SK-N-SH (cell line): ENCODE data around the gene PDK4.

Experiments used
- CTCF ChIP-seq: fragments of 200-600 bp; sonication (generic); IDR thresholded peaks from 2 replicates; pipeline ENCODE4 v1.6.1; 2017; ENCODE audit warnings: antibody characterized with exemption, mild to moderate bottlenecking, moderate library complexity
- EP300 ChIP-seq, 2 experiments: IDR thresholded peaks; 2 replicates each; pipeline versions ENCODE4 v1.4.0 to v1.6.1; 2012; ENCODE audit warnings: borderline replicate concordance in 1 of 2, low read depth in 1 of 2, low read length in 1 of 2
- POLR2AphosphoS5 ChIP-seq: IDR thresholded peaks from 2 replicates; pipeline ENCODE4 v1.6.1; 2012; ENCODE audit warnings: low read depth, low read length
- SIN3A ChIP-seq: IDR thresholded peaks from 2 replicates; pipeline ENCODE4 v1.6.1; 2012; ENCODE audit warnings: low read depth, mild to moderate bottlenecking, low read length, moderate library complexity, borderline replicate concordance

DNA sequence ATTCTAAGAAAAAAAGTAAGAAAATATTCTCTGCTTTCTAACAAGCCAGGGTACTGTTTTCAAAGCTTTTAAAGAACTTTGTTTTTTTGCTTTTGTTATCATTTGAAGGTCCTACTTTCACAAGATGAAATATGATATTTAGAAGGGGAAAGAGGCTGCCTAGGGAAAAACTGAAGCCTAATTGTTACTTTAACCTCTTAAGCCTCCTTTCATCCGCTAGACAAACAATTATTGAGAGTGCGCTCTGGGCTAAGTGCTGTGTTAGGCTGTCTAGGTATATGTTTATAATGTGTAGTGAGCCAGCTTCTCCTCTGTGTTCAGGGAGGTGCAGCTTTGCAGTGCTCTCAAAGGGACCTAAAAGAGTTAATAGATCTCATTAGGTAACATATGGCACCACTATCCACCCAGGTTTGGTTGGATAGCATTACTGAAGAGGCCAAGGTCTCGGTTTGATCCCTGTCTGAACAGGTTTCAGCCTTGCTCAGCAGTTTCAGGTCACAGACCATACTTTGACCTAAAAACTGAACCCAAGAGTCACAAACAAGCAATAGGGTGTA lies 17.9 kb downstream of the PDK4 start:
- TF ChIP-seq CTCF (no peak), POLR2AphosphoS5 (no peak), EP300 (IDR thresholded peaks at IDR 0.05; ENCODE audit: borderline replicate concordance in 1 of 2, low read depth in 1 of 2, low read length in 1 of 2) (no peak), SIN3A (no peak)
